RKO (cell line): ENCODE measurements around the gene ZNF76.

Source experiments
- DNase-seq: peaks from one replicate; pipeline ENCODE4 v3.0.0-alpha.2; 2016; ENCODE audit warnings: low spot score

ZNF76 gene

DNA sequence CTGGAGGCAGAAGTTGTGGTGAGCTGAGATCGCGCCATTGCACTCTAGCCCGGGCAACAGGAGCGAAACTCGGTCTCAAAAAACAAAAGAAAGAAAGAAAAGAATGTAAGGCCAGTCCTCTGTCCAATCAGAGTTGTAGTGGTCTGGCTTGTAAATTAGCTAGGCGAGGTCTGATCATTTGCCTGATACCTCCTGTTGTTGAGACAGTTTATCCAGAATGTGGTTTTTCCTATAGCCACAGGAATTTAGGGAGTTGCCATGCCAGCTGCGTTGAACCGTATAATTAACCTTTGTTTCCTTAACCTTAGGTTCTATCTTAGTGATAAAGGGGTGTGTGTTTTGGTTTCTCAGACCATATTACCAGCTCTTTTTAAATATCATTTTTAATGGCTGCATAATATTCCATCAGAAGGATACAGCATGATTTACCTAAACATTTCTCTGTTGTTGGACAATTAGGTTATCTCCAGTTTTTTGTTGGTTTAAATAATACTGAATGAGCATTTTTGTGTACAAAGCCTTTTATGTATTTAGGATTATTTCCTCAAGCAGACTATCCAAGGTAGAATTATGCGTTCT lies 71.1 kb downstream of the ZNF76 start:
- no peak for DNase-seq

- peak; percentile 49 for DNase-seq
Measured at GRCh38 chr6:35332074-35332887, 72.7 kb downstream of the ZNF76 start.

GRCh38 chr6:35341557-35341956 lies 82.0 kb downstream of the ZNF76 start:
- no peak for DNase-seq

GRCh38 chr6:35342258-35343091 lies 82.9 kb downstream of the ZNF76 start, which contains the start of gene PPARD:
Gene PPARD (plus strand): TSS chr6:35342558. CDS start chr6:35411088, 68,530 bp downstream.
- peak; percentile 93 for DNase-seq

DNA sequence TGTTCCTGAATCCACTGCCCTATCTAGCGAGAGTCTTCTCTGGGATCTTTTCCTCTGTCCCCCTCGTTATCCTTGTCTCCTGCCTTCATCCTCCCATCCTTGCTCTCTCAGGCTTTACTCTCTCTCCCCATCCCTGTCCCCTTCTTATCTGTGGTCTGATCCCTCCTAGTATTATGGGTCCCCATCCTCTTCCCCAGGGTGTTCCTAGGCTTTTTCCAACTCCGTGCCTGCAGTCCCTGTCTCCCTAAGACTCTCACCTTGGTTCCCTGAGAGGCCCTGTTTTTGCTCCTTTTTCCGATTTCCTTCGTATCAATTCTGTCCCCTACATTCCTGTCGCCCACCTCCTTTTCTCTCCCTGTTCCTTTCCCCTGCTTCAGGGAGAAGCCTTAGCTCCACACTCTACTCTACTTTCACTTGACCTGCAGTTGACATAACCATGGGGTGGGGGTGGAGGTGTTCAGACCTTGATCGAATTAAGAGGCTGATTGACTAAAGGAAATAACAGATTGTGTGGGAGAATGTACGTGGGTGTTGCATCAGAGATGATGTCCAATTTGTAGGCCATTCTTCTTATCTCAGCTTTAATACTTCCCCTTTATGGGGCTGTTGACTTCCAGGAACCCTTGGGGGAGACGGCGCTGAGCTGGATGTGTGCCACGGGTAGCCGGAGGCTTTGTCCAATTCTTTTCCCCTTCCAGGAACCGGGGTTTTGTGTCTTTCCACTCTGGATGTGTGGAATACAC lies 83.7 kb downstream of the ZNF76 start:
- no peak for DNase-seq

- no peak for DNase-seq
Measured at GRCh38 chr6:35343835-35344550, 84.5 kb downstream of the ZNF76 start.
